Mucosa of stomach (tissue), 1 donor: ENCODE results near the gene ADK.

ENCODE experiments used
- H3K27me3 ChIP-seq: one replicate; pipeline ENCODE4 v1.7.0; 2013; ENCODE audit warnings: mild to moderate bottlenecking, low read length; ENCODE audit not compliant: control insufficient read depth, insufficient read depth
- H3K36me3 ChIP-seq: one replicate; pipeline ENCODE4 v1.7.0; 2013; ENCODE audit warnings: low read length; ENCODE audit not compliant: control insufficient read depth, insufficient read depth
- H3K4me1 ChIP-seq: one replicate; pipeline ENCODE4 v1.7.0; 2013; ENCODE audit warnings: mild to moderate bottlenecking, low read length; ENCODE audit not compliant: control insufficient read depth, insufficient read depth
- H3K4me3 ChIP-seq: one replicate; pipeline ENCODE4 v1.7.0; 2013; ENCODE audit warnings: low read length
- H3K9ac ChIP-seq: one replicate; pipeline ENCODE4 v1.7.0; 2013; ENCODE audit warnings: mild to moderate bottlenecking, low read length, moderate library complexity
- H3K9me3 ChIP-seq: one replicate; pipeline ENCODE4 v1.7.0; 2013; ENCODE audit warnings: mild to moderate bottlenecking, low read length, moderate library complexity; ENCODE audit not compliant: control insufficient read depth
- donor health status: Pancreatic carcinoma.

ADK gene

GRCh38 chr10:74691164-74691563 lies 540.1 kb downstream of the ADK start:
- Histone ChIP-seq H3K4me3 (no peak overlapping the region), H3K9ac (no peak overlapping the region), H3K36me3 (no peaks in the 10 kb centered on the region), H3K9me3 (no peaks in the 10 kb centered on the region), H3K27me3 (no peaks in the 10 kb centered on the region), H3K4me1 (no peaks in the 10 kb centered on the region)

- Histone ChIP-seq H3K36me3 (no peaks in the 10 kb centered on the region), H3K9ac (no peak overlapping the region), H3K9me3 (no peaks in the 10 kb centered on the region), H3K4me3 (no peak overlapping the region), H3K27me3 (no peaks in the 10 kb centered on the region), H3K4me1 (no peaks in the 10 kb centered on the region)
Observed at GRCh38 chr10:74704629-74705357, 553.8 kb downstream of the ADK start.

GRCh38 chr10:74705358-74705980 lies 554.4 kb downstream of the ADK start:
- Histone ChIP-seq H3K9ac (no peak overlapping the region), H3K36me3 (no peaks in the 10 kb centered on the region), H3K4me3 (no peak overlapping the region)

GRCh38 chr10:74706966-74707365 lies 555.9 kb downstream of the ADK start:
- Histone ChIP-seq H3K4me3 (no peak overlapping the region), H3K9ac (no peak overlapping the region), H3K27me3 (no peaks in the 10 kb centered on the region), H3K36me3 (no peaks in the 10 kb centered on the region), H3K4me1 (no peaks in the 10 kb centered on the region), H3K9me3 (no peaks in the 10 kb centered on the region)

More at GRCh38 chr10:74705358-74705980, 554.4 kb downstream of the ADK start:
- Histone ChIP-seq H3K27me3 (no peaks in the 10 kb centered on the region), H3K9me3 (no peaks in the 10 kb centered on the region), H3K4me1 (no peaks in the 10 kb centered on the region)

GRCh38 chr10:74708246-74708645 lies 557.2 kb downstream of the ADK start:
- Histone ChIP-seq H3K9me3 (no peaks in the 10 kb centered on the region), H3K4me3 (no peak overlapping the region), H3K27me3 (no peaks in the 10 kb centered on the region), H3K4me1 (no peaks in the 10 kb centered on the region), H3K36me3 (no peaks in the 10 kb centered on the region), H3K9ac (no peak overlapping the region)

- Histone ChIP-seq H3K9ac (no peak overlapping the region), H3K9me3 (no peaks in the 10 kb centered on the region), H3K4me1 (no peaks in the 10 kb centered on the region), H3K36me3 (no peaks in the 10 kb centered on the region), H3K27me3 (no peaks in the 10 kb centered on the region), H3K4me3 (no peak overlapping the region)
Observed at GRCh38 chr10:74718208-74718607, 567.2 kb downstream of the ADK start.

GRCh38 chr10:74728225-74728624 lies 577.2 kb downstream of the ADK start:
- Histone ChIP-seq H3K9me3 (no peaks in the 10 kb centered on the region), H3K27me3 (no peaks in the 10 kb centered on the region), H3K4me3 (no peak overlapping the region), H3K36me3 (no peaks in the 10 kb centered on the region), H3K9ac (no peak overlapping the region), H3K4me1 (no peaks in the 10 kb centered on the region)

GRCh38 chr10:74730246-74730645 lies 579.2 kb downstream of the ADK start:
- Histone ChIP-seq H3K4me1 (no peaks in the 10 kb centered on the region), H3K4me3 (no peak overlapping the region), H3K27me3 (no peaks in the 10 kb centered on the region), H3K36me3 (no peaks in the 10 kb centered on the region), H3K9ac (no peak overlapping the region), H3K9me3 (no peaks in the 10 kb centered on the region)

GRCh38 chr10:74733612-74734011 lies 582.6 kb downstream of the ADK start:
- H3K9ac ChIP-seq = no peak overlapping the region
- H3K4me3 ChIP-seq = no peak overlapping the region
- no peaks in the 10 kb centered on the region for H3K9me3 ChIP-seq
- no peaks in the 10 kb centered on the region for H3K27me3 ChIP-seq
- no peaks in the 10 kb centered on the region for H3K4me1 ChIP-seq
- no peaks in the 10 kb centered on the region for H3K36me3 ChIP-seq

GRCh38 chr10:74736029-74736428 lies 585.0 kb downstream of the ADK start:
- Histone ChIP-seq H3K4me1 (no peaks in the 10 kb centered on the region), H3K36me3 (no peaks in the 10 kb centered on the region), H3K9ac (no peak overlapping the region), H3K4me3 (no peak overlapping the region), H3K27me3 (no peaks in the 10 kb centered on the region), H3K9me3 (no peaks in the 10 kb centered on the region)

GRCh38 chr10:74738052-74738451 lies 587.0 kb downstream of the ADK start:
- Histone ChIP-seq H3K9me3 (no peaks in the 10 kb centered on the region), H3K27me3 (no peaks in the 10 kb centered on the region)

GRCh38 chr10:74738542-74738941 lies 587.5 kb downstream of the ADK start:
- no peaks in the 10 kb centered on the region for H3K4me1 ChIP-seq
- no peak overlapping the region for H3K4me3 ChIP-seq
- H3K27me3 ChIP-seq = no peaks in the 10 kb centered on the region
- no peaks in the 10 kb centered on the region for H3K36me3 ChIP-seq
- H3K9me3 ChIP-seq = no peaks in the 10 kb centered on the region
- H3K9ac ChIP-seq = no peak overlapping the region

More at GRCh38 chr10:74738052-74738451, 587.0 kb downstream of the ADK start:
- Histone ChIP-seq H3K36me3 (no peaks in the 10 kb centered on the region), H3K4me1 (no peaks in the 10 kb centered on the region), H3K4me3 (no peak overlapping the region), H3K9ac (no peak overlapping the region)
